ENCODE measurements around the gene DCAF15. TPM values are rescaled to one million over a fixed set of nuclear protein-coding genes. Genes with fewer than 3 reads are reported as not detected.

The DCAF15 gene
- total RNA-seq, 3 donors from 2014 or later (not counting 1 experiment from before 2014, with no cell fraction given): 121 to 149 (median 124) TPM

- Histone ChIP-seq H3K4me1 (ENCODE audit: control insufficient read depth, insufficient read depth, low read length) (peaks cover 40% of the 10 kb centered on the region), H3K36me3 (ENCODE audit: control insufficient read depth, insufficient read depth, low read length) (peaks cover 2% of the 10 kb centered on the region), H3K27me3 (ENCODE audit: control insufficient read depth, insufficient read depth, low read length) (no peaks in the 10 kb centered on the region), H3K27ac (ENCODE audit: low read length) (no peak overlapping the region), H3K4me3 (ENCODE audit: low read length) (peak overlapping the region; percentile 30), H3K9me3 (ENCODE audit: control insufficient read depth, insufficient read depth, low read length) (no peaks in the 10 kb centered on the region)
- H3K9me3 Mint-ChIP-seq: no peaks in the 10 kb centered on the region
- ATAC-seq (peak in 2 of 3 donors; percentile 58 to 59), DNase-seq (peak in 1 of 2 donors; percentile 40)
- H3K4me3 Mint-ChIP-seq: peak overlapping the region; percentile 61
- 22% methylated on average over 74 of the region's 74 CpGs for WGBS (ENCODE audit: insufficient coverage)
- no peaks in the 10 kb centered on the region for H3K27me3 Mint-ChIP-seq (ENCODE audit: low read depth in 2 of 2)
- no peaks in the 10 kb centered on the region for H3K36me3 Mint-ChIP-seq
- intact Hi-C loops (cut with micrococcal nuclease): no loop called here
- H3K27ac Mint-ChIP-seq: peak overlapping the region in 1 of 2 donors; percentile 74
- no peak for TF ChIP-seq CTCF (IDR thresholded peaks at IDR 0.05)
- peaks cover 0 to 28% of the 10 kb centered on the region in 2 donors for H3K4me1 Mint-ChIP-seq
Measured at GRCh38 chr19:13978351-13979243, 26.3 kb downstream of the DCAF15 start.

GRCh38 chr19:13979244-13979615 lies 26.9 kb downstream of the DCAF15 start:
- TF ChIP-seq CTCF (IDR thresholded peaks at IDR 0.05): no peak
- DNase-seq (no peak), ATAC-seq (peak in 2 of 3 donors; percentile 24 to 25)
- Mint-ChIP-seq H3K27ac (peak overlapping the region in 1 of 2 donors; percentile 70), H3K4me1 (peaks cover 0 to 25% of the 10 kb centered on the region in 2 donors), H3K36me3 (no peaks in the 10 kb centered on the region), H3K27me3 (ENCODE audit: low read depth in 2 of 2) (no peaks in the 10 kb centered on the region), H3K4me3 (peak overlapping the region; percentile 49), H3K9me3 (no peaks in the 10 kb centered on the region)
- Histone ChIP-seq H3K27ac (ENCODE audit: low read length) (no peak overlapping the region), H3K36me3 (ENCODE audit: control insufficient read depth, insufficient read depth, low read length) (peaks cover 2% of the 10 kb centered on the region), H3K4me3 (ENCODE audit: low read length) (peak overlapping the region; percentile 30), H3K4me1 (ENCODE audit: control insufficient read depth, insufficient read depth, low read length) (peaks cover 40% of the 10 kb centered on the region), H3K27me3 (ENCODE audit: control insufficient read depth, insufficient read depth, low read length) (no peaks in the 10 kb centered on the region), H3K9me3 (ENCODE audit: control insufficient read depth, insufficient read depth, low read length) (no peaks in the 10 kb centered on the region)
- WGBS (ENCODE audit: insufficient coverage): 31% methylated on average over 12 of the region's 12 CpGs
- intact Hi-C loops (cut with micrococcal nuclease): no loop called here

GRCh38 chr19:13979686-13980085 lies 27.4 kb downstream of the DCAF15 start:
- no peaks in the 10 kb centered on the region for H3K9me3 ChIP-seq (ENCODE audit: control insufficient read depth, insufficient read depth, low read length)
- no peaks in the 10 kb centered on the region for H3K27me3 ChIP-seq (ENCODE audit: control insufficient read depth, insufficient read depth, low read length)
- no peak overlapping the region for H3K27ac ChIP-seq (ENCODE audit: low read length)
- H3K27ac Mint-ChIP-seq: peak overlapping the region in 1 of 2 donors; percentile 70
- H3K36me3 Mint-ChIP-seq: no peaks in the 10 kb centered on the region
- 81% methylated on average over 12 of the region's 12 CpGs for WGBS (ENCODE audit: insufficient coverage)
- H3K9me3 Mint-ChIP-seq: no peaks in the 10 kb centered on the region
- DNase-seq: no peak
- intact Hi-C loops (cut with micrococcal nuclease): no loop called here
- H3K27me3 Mint-ChIP-seq (ENCODE audit: low read depth in 2 of 2): no peaks in the 10 kb centered on the region
- H3K36me3 ChIP-seq (ENCODE audit: control insufficient read depth, insufficient read depth, low read length): peaks cover 2% of the 10 kb centered on the region
- H3K4me3 ChIP-seq (ENCODE audit: low read length): no peak overlapping the region
- peaks cover 44% of the 10 kb centered on the region for H3K4me1 ChIP-seq (ENCODE audit: control insufficient read depth, insufficient read depth, low read length)
- H3K4me3 Mint-ChIP-seq: peak overlapping the region; percentile 25
- ATAC-seq: no peak
- no peak for TF ChIP-seq CTCF (IDR thresholded peaks at IDR 0.05)
- H3K4me1 Mint-ChIP-seq: peaks cover 0 to 24% of the 10 kb centered on the region in 2 donors
